Keratinocyte (primary cell): ENCODE results near the gene HMGB2. TPM values are rescaled to one million over a fixed set of nuclear protein-coding genes. Genes with fewer than 3 reads are reported as not detected.

Experiments used
- DNase-seq: peaks from one replicate; pipeline ENCODE4 v3.0.0-alpha.2; 2011; ENCODE audit warnings: low read depth, missing footprints, low spot score
- FAIRE-seq: peaks from 2 replicates; lab custom pipeline; 2011; peaks lifted over from hg19 to GRCh38; lab: Jason Lieb, UNC
- H2AFZ ChIP-seq: 2 replicates; pipeline ENCODE4 v1.6.0; 2012; ENCODE audit warnings: low read length, control low read depth, inconsistent platforms; ENCODE audit not compliant: control insufficient read depth
- H3K27ac ChIP-seq: 2 replicates; pipeline ENCODE4 v1.5.1; 2011; ENCODE audit warnings: low read length; ENCODE audit not compliant: control insufficient read depth, insufficient read depth
- H3K27me3 ChIP-seq: 3 replicates; pipeline ENCODE4 v1.6.0; 2011; ENCODE audit warnings: low read length; ENCODE audit not compliant: control insufficient read depth, insufficient read depth; ENCODE audit errors: extremely low read depth
- H3K36me3 ChIP-seq, 2 experiments: 2 replicates in 1 of 2; 3 replicates in 1 of 2; pipeline ENCODE4 v1.5.1; 2011; ENCODE audit warnings: low read length in 2 of 2, mild to moderate bottlenecking in 1 of 2; ENCODE audit not compliant: control insufficient read depth in 2 of 2, insufficient read depth in 2 of 2; ENCODE audit errors: extremely low read depth in 1 of 2
- H3K4me1 ChIP-seq: 3 replicates; pipeline ENCODE4 v1.5.1; 2011; ENCODE audit warnings: low read length; ENCODE audit not compliant: control insufficient read depth, insufficient read depth; ENCODE audit errors: extremely low read depth
- H3K4me2 ChIP-seq: 3 replicates; pipeline ENCODE4 v1.6.0; 2011; ENCODE audit warnings: low read depth, low read length; ENCODE audit not compliant: control insufficient read depth, insufficient read depth; ENCODE audit errors: extremely low read depth
- H3K4me3 ChIP-seq, 3 experiments: fragments of 200-600 bp in 1 of 3; sonication (generic) in 1 of 3; 2 replicates in 2 of 3; 3 replicates in 1 of 3; pipeline ENCODE4 v1.5.1; 2011 to 2016; ENCODE audit warnings: low read length in 3 of 3, mild to moderate bottlenecking in 3 of 3, control low read depth in 2 of 3, inconsistent platforms in 1 of 3, low read depth in 1 of 3, mixed read lengths in 1 of 3, mixed run types in 1 of 3, moderate library complexity in 1 of 3; ENCODE audit not compliant: control insufficient read depth in 2 of 3, insufficient read depth in 2 of 3; ENCODE audit errors: extremely low read depth in 1 of 3
- H3K79me2 ChIP-seq: 2 replicates; pipeline ENCODE4 v1.6.0; 2012; ENCODE audit warnings: low read length; ENCODE audit not compliant: control insufficient read depth, insufficient read depth
- H3K9ac ChIP-seq: 3 replicates; pipeline ENCODE4 v1.6.0; 2011; ENCODE audit warnings: low read length; ENCODE audit not compliant: control insufficient read depth, insufficient read depth; ENCODE audit errors: extremely low read depth
- H3K9me1 ChIP-seq: 3 replicates; pipeline ENCODE4 v1.6.0; 2011; ENCODE audit warnings: low read length; ENCODE audit not compliant: control insufficient read depth, insufficient read depth; ENCODE audit errors: extremely low read depth
- H3K9me3 ChIP-seq: 2 replicates; pipeline ENCODE4 v1.5.1; 2012; ENCODE audit warnings: low read depth, low read length; ENCODE audit not compliant: control insufficient read depth
- H4K20me1 ChIP-seq: 3 replicates; pipeline ENCODE4 v1.6.0; 2011; ENCODE audit warnings: low read length; ENCODE audit not compliant: control insufficient read depth, insufficient read depth; ENCODE audit errors: extremely low read depth
- EZH2 ChIP-seq: IDR thresholded peaks from one replicate; pipeline ENCODE4 v1.6.1; 2012; ENCODE audit warnings: inconsistent platforms, mild to moderate bottlenecking, low read length, moderate library complexity
- dilution Hi-C: fragments of 300-500 bp; cut with MboI; formaldehyde crosslinking; loops from one replicate; pipeline ENCODE4 v1.7.0; 2020; ENCODE audit warnings: low sequenced_read_pairs; ENCODE audit not compliant: extremely low pct_ligation_motif_present
- polyA plus RNA-seq, 5 experiments: library from polyadenylated mRNA; depleted of rRNA in 3 of 5; stranded (reverse) in 3 of 5; stranded (forward) in 1 of 5; unstranded in 1 of 5; fragments of >200 nt; gene quantifications; 1 replicate in 1 of 5; 2 replicates in 3 of 5; 3 replicates in 1 of 5; pipeline versions ENCODE4 v1.2.1 to v1.2.3, GENCODE V29; 2011 to 2012; ENCODE audit warnings: missing spikeins in 2 of 5, low read depth in 1 of 5, low replicate concordance in 1 of 5
- TF ChIP-seq, protein P1 (sequence below), 3 experiments: IDR thresholded peaks in 1 of 3; conservative IDR thresholded peaks in 1 of 3; optimal IDR thresholded peaks in 1 of 3; 2 replicates in 2 of 3; 3 replicates in 1 of 3; pipeline versions ENCODE3 to v1.5.1; 2011; ENCODE audit warnings: low read length in 3 of 3, mild to moderate bottlenecking in 3 of 3, moderate library complexity in 2 of 3, control low read depth in 1 of 3, inconsistent platforms in 1 of 3; ENCODE audit not compliant: insufficient read depth in 2 of 3; ENCODE audit errors: extremely low read depth in 1 of 3

HMGB2 gene
- polyA plus RNA-seq, 1 donor (not counting 4 experiments of a cell fraction or from before 2014, with no cell fraction given) = 55.9 TPM

DNA sequence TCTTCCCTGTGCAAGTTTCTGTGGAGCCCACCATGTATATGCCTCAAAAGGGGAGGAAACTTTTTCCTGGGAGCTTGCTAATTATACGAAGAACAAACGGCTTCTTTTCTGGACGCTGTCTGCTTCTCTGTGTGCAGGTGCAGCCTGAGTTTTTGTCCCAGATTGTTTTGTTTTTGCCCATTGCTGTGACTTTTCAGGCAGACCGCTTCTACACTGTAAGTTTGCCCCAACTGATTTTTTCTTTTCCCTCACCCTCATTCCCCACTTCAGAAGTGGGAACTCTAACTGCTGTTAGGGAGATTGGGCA lies 51.9 kb downstream of the HMGB2 start:
- H3K4me2 ChIP-seq = no peak overlapping the region
- no peaks in the 10 kb centered on the region for H3K36me3 ChIP-seq
- H3K27ac ChIP-seq = no peak overlapping the region
- no peak overlapping the region for H3K4me3 ChIP-seq
- H3K79me2 ChIP-seq = no peaks in the 10 kb centered on the region
- dilution Hi-C loops = no loop called here
- H3K9me3 ChIP-seq = no peaks in the 10 kb centered on the region
- H3K27me3 ChIP-seq = no peaks in the 10 kb centered on the region
- no peak overlapping the region for H3K9ac ChIP-seq
- no peak for FAIRE-seq
- no peaks in the 10 kb centered on the region for H3K9me1 ChIP-seq
- no peaks in the 10 kb centered on the region for H4K20me1 ChIP-seq
- TF ChIP-seq EZH2 = no peak
- TF ChIP-seq, protein P1, sequence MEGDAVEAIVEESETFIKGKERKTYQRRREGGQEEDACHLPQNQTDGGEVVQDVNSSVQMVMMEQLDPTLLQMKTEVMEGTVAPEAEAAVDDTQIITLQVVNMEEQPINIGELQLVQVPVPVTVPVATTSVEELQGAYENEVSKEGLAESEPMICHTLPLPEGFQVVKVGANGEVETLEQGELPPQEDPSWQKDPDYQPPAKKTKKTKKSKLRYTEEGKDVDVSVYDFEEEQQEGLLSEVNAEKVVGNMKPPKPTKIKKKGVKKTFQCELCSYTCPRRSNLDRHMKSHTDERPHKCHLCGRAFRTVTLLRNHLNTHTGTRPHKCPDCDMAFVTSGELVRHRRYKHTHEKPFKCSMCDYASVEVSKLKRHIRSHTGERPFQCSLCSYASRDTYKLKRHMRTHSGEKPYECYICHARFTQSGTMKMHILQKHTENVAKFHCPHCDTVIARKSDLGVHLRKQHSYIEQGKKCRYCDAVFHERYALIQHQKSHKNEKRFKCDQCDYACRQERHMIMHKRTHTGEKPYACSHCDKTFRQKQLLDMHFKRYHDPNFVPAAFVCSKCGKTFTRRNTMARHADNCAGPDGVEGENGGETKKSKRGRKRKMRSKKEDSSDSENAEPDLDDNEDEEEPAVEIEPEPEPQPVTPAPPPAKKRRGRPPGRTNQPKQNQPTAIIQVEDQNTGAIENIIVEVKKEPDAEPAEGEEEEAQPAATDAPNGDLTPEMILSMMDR (optimal IDR thresholded peaks at IDR 0.05 in 1 of 3, IDR thresholded peaks at IDR 0.05 in 1 of 3, conservative IDR thresholded peaks at IDR 0.05 in 1 of 3; ENCODE audit: extremely low read depth in 1 of 3, insufficient read depth in 2 of 3, low read length in 3 of 3) = no peak
- no peak for DNase-seq
- H3K4me1 ChIP-seq = no peaks in the 10 kb centered on the region
- no peak overlapping the region for H2AFZ ChIP-seq

DNA sequence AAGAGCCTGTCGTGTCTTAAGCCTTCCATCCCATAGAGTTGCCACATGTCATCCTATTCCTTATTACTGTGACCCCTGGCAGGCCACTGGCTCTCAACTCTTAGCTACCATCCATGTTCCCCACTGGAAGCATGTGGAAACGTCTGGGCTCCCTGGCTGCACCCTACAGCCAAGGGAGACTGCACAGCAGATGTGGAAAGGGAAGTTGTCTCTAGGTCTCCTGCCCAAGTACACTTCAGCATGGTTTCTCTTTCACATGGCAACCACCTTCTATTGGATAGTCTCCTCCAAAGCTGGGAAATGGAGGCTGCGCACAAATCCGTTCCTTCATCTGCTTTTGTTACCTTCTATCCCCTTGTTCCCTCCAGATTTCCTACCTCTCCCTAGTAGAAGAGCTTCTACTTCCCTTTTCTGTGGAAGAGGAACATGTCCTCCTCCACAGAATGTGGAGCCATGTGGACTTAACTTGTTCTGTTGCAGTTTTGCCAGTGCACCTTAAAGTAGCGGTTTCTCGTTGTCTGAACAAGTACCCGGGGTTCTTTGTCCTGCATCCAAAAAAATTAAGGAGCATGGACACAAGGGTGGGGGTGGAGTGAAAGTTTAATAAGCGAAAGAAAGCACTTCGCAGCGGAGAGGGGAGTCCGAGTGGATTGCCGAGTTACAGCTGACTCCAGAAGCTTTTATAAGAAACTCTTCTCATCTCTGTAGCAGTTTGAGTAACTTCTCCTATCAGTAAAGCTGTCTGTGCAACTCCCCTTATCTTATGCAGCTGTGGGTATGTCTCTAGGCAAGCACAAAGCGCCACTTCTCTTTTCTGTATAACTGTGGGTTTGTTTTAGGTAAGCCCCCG lies 52.5 kb downstream of the HMGB2 start:
- Histone ChIP-seq H3K27ac (no peak overlapping the region), H3K4me3 (no peak overlapping the region), H3K36me3 (no peaks in the 10 kb centered on the region), H3K4me1 (no peaks in the 10 kb centered on the region), H3K79me2 (no peaks in the 10 kb centered on the region), H3K9me3 (no peaks in the 10 kb centered on the region), H3K27me3 (no peaks in the 10 kb centered on the region), H4K20me1 (no peaks in the 10 kb centered on the region), H2AFZ (no peak overlapping the region), H3K9me1 (no peaks in the 10 kb centered on the region), H3K4me2 (no peak overlapping the region), H3K9ac (no peak overlapping the region)
- no peak for FAIRE-seq
- DNase-seq = no peak
- TF ChIP-seq, protein P1 (optimal IDR thresholded peaks at IDR 0.05 in 1 of 3, IDR thresholded peaks at IDR 0.05 in 1 of 3, conservative IDR thresholded peaks at IDR 0.05 in 1 of 3; ENCODE audit: extremely low read depth in 1 of 3, insufficient read depth in 2 of 3, low read length in 3 of 3) = no peak
- no peak for TF ChIP-seq EZH2
- dilution Hi-C loops = no loop called here

Other genes with a start within 250 kb of the HMGB2 start
- gene GALNT7, start 165.5 kb downstream of the HMGB2 start, polyA plus RNA-seq = 19.6 to 28.8 TPM (median 22.6 TPM) in 3 replicates
- gene SAP30, start 36.6 kb upstream of the HMGB2 start, polyA plus RNA-seq = 4.2 to 12.9 TPM (median 4.9 TPM) in 3 replicates
- not detected in 3 replicates for gene SCRG1, start 64.8 kb upstream of the HMGB2 start, polyA plus RNA-seq
- gene HAND2, start 195.9 kb upstream of the HMGB2 start, polyA plus RNA-seq = not detected in 3 replicates